ENCODE measurements around the gene TNFRSF13B. TPM values are rescaled to one million over a fixed set of nuclear protein-coding genes. Genes with fewer than 3 reads are reported as not detected.

The TNFRSF13B gene
- total RNA-seq, 1 donor from 2014 or later, result not detected

DNA sequence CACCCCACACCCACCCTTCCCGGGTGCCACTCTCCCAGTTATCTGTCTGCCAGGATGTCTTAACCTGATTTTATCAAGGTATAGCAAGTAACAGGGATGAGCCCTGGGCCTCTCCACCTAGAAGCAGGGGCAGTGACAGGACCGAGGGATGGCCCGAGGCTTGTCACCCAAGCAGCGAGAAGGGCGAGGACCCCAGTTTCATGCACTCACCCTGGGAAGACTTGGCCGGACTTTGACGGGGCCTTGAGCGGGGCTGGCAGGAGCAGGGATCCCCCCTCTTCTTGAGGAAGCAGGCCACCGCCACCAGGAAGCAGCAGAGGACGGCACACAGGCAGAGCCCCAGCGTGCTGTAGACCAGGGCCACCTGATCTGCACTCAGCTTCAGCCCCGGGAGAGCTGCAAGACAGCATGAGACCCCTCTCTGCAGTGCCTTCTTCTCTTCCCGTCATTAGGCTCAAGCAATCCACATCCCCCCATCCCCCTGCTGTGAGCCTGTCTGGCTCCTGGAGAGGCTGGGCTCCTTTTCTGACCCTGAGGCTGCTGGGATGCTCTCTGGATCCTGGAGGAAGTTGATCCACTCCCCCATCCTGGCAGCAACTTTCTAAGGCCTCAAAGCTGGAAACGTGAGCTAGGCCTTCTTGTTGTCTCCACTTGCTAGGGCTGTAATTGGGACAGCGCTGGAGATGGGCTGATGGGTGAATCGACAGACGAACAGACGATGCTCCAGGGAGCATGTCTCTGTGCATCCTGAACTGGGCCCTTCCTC is 31.6 kb downstream of the TNFRSF13B start:
- H3K27ac Mint-ChIP-seq, result no peak overlapping the region

DNA sequence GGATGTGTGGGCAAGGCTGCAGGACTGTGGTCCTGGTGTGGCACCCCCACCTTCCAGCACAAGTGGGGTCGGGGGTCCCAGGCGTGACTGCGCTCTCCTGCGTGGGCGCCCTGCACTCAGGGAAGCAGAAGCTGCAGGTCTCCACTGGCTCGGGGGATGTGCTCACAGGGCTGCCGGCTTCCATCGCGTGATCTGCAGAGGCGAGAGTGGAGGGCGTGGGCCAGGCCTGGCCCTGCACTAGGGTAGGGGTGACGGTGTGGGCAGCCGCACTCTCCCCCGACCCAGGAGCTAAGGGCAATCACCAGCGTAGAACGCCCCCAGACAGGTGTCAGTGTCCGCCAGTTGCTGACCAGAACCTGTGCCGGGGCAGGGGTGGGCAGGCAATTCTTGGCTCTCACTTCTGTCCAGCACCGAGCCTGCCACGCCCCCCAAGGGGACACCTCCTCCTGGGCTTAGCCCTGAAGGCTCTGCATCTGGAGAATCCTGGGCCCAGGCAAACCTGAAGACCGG is 32.3 kb downstream of the TNFRSF13B start:
- Mint-ChIP-seq H3K27ac (no peak overlapping the region), H3K36me3 (ENCODE audit: insufficient read depth) (no peaks in the 10 kb centered on the region), H3K4me1 (ENCODE audit: low read depth) (no peaks in the 10 kb centered on the region), H3K4me3 (ENCODE audit: low read depth) (no peak overlapping the region), H3K9me3 (ENCODE audit: low read depth) (no peaks in the 10 kb centered on the region), H3K27me3 (peaks cover 38% of the 10 kb centered on the region)
- TF ChIP-seq, protein P1, sequence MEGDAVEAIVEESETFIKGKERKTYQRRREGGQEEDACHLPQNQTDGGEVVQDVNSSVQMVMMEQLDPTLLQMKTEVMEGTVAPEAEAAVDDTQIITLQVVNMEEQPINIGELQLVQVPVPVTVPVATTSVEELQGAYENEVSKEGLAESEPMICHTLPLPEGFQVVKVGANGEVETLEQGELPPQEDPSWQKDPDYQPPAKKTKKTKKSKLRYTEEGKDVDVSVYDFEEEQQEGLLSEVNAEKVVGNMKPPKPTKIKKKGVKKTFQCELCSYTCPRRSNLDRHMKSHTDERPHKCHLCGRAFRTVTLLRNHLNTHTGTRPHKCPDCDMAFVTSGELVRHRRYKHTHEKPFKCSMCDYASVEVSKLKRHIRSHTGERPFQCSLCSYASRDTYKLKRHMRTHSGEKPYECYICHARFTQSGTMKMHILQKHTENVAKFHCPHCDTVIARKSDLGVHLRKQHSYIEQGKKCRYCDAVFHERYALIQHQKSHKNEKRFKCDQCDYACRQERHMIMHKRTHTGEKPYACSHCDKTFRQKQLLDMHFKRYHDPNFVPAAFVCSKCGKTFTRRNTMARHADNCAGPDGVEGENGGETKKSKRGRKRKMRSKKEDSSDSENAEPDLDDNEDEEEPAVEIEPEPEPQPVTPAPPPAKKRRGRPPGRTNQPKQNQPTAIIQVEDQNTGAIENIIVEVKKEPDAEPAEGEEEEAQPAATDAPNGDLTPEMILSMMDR (IDR thresholded peaks at IDR 0.05; ENCODE audit: unreplicated experiment), result no peak
- no peak for DNase-seq (ENCODE audit: low spot score, unreplicated experiment)

More for the DNA sequence above, 31.6 kb downstream of the TNFRSF13B start:
- TF ChIP-seq, protein P1 (IDR thresholded peaks at IDR 0.05; ENCODE audit: unreplicated experiment), result no peak
- H3K36me3 Mint-ChIP-seq (ENCODE audit: insufficient read depth), result no peaks in the 10 kb centered on the region
- H3K9me3 Mint-ChIP-seq (ENCODE audit: low read depth), result no peaks in the 10 kb centered on the region
- H3K4me3 Mint-ChIP-seq (ENCODE audit: low read depth), result no peak overlapping the region
- peaks cover 38% of the 10 kb centered on the region for H3K27me3 Mint-ChIP-seq
- H3K4me1 Mint-ChIP-seq (ENCODE audit: low read depth), result no peaks in the 10 kb centered on the region
- no peak for DNase-seq (ENCODE audit: low spot score, unreplicated experiment)

DNA sequence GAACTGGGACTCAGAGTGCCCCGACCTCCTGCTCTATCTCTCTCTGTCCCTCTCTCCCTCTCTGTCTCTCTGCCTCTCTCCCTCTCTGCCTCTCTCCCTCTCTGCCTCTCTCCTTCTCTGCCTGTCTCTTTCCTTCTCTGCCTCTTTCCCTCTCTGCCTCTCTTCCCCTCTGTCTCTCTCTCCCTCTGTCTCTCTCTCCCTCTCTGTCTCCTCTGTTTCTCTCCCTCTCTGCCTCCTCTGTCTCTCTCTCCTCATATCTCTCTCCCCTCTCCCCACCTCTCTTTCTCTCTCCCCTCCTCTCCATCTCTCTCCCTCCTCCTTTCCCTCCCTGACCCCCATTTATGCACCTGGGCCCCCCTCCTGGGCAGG is 32.7 kb downstream of the TNFRSF13B start:
- no peaks in the 10 kb centered on the region for H3K4me1 Mint-ChIP-seq (ENCODE audit: low read depth)
- H3K9me3 Mint-ChIP-seq (ENCODE audit: low read depth), result no peaks in the 10 kb centered on the region
- no peak overlapping the region for H3K4me3 Mint-ChIP-seq (ENCODE audit: low read depth)
- H3K36me3 Mint-ChIP-seq (ENCODE audit: insufficient read depth), result no peaks in the 10 kb centered on the region
- no peak for DNase-seq (ENCODE audit: low spot score, unreplicated experiment)
- TF ChIP-seq, protein P1 (IDR thresholded peaks at IDR 0.05; ENCODE audit: unreplicated experiment), result no peak
- peaks cover 38% of the 10 kb centered on the region for H3K27me3 Mint-ChIP-seq
- no peak overlapping the region for H3K27ac Mint-ChIP-seq

DNA sequence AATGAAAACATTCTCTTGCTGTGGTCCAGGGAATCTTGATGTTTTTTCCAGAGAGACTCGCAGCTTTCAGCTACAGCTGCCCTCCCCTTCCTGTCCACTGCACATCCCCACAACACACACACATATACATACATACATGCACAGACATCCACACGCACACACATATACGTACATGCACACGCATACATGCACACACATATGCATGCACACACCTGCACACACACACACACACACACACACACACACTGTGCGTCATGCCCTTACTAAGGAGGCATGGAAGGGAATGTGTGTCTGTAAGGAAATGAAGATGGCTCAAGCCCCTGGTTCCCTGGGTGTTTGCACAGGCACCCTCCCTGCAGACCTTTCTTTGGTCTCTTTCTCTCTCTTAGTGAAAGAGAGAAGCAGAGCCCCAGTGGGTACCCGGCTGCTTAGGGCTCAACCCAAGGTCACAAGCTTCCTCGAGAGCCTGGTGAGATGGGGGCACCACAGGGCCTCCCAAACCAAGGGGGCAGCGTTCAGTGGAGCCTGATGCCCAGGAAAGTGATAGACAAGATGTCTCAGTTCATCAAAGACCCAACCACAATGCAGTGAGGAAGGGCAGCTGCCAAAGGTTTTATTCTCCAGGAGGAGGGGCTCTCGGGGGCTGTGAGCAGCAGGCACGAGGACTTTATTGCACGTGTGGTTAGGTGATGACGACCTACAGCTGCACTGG is 33.3 kb downstream of the TNFRSF13B start:
- Mint-ChIP-seq H3K27ac (no peak overlapping the region), H3K4me3 (ENCODE audit: low read depth) (no peak overlapping the region), H3K9me3 (ENCODE audit: low read depth) (no peaks in the 10 kb centered on the region), H3K36me3 (ENCODE audit: insufficient read depth) (no peaks in the 10 kb centered on the region), H3K4me1 (ENCODE audit: low read depth) (no peaks in the 10 kb centered on the region), H3K27me3 (peaks cover 38% of the 10 kb centered on the region)
- TF ChIP-seq, protein P1 (IDR thresholded peaks at IDR 0.05; ENCODE audit: unreplicated experiment), result no peak
- DNase-seq (ENCODE audit: low spot score, unreplicated experiment), result no peak

DNA sequence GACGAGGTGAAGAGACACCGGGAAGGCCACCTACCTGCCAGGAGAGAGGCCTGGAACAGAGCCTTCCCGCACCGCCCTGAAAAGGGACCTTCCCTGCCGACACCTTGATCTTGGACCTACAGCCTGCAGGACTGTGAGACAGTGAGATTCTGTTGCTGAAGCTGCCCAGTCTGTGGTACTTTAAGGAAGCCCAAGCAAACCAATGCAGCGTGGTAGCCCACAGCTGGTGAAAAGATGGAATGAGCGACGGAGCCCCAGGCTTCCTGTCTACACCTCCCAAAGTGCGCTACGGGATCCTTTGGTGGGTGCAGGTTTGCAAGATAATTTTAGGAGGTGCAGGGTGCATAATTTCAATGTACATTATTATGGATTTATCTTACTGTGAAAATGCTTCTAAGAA is 33.9 kb downstream of the TNFRSF13B start:
- Mint-ChIP-seq H3K4me1 (ENCODE audit: low read depth) (no peaks in the 10 kb centered on the region), H3K36me3 (ENCODE audit: insufficient read depth) (no peaks in the 10 kb centered on the region), H3K27me3 (peaks cover 38% of the 10 kb centered on the region), H3K4me3 (ENCODE audit: low read depth) (no peak overlapping the region), H3K27ac (no peak overlapping the region), H3K9me3 (ENCODE audit: low read depth) (no peaks in the 10 kb centered on the region)
- TF ChIP-seq, protein P1 (IDR thresholded peaks at IDR 0.05; ENCODE audit: unreplicated experiment), result no peak
- DNase-seq (ENCODE audit: low spot score, unreplicated experiment), result no peak

All from progenitor cell of endocrine pancreas (in vitro differentiated cells).